DND-41 (cell line): ENCODE measurements around the gene PLXDC1.

Experiments
- CTCF ChIP-seq: IDR thresholded peaks from 2 replicates; pipeline ENCODE4 v1.5.1; 2012; ENCODE audit warnings: borderline replicate concordance, low read length, moderate library complexity, mild to moderate bottlenecking; ENCODE audit not compliant: poor library complexity, severe bottlenecking; ENCODE audit errors: extremely low read depth
- EZH2 ChIP-seq: IDR thresholded peaks from 3 replicates; pipeline ENCODE4 v1.6.1; 2012; ENCODE audit warnings: borderline replicate concordance, low read depth, mild to moderate bottlenecking, moderate library complexity, low read length, inconsistent platforms; ENCODE audit not compliant: severe bottlenecking

- TF ChIP-seq EZH2 (no peak), CTCF (no peak)
These were observed 5.2 kb downstream of the PLXDC1 start for GRCh38 chr17:39146273-39146672.
